Astrocyte (in vitro differentiated cells and primary cell): ENCODE results near the gene TMEM271.

Source experiments
- EZH2 ChIP-seq: IDR thresholded peaks from 2 replicates; pipeline ENCODE4 v1.6.1; 2012; ENCODE audit warnings: mild to moderate bottlenecking, low read length, inconsistent platforms; ENCODE audit not compliant: insufficient read depth
- TF ChIP-seq, protein P1 (sequence below): IDR thresholded peaks from 2 replicates; pipeline ENCODE4 v1.5.1; 2011; ENCODE audit warnings: low read depth, mild to moderate bottlenecking, inconsistent platforms, low read length, moderate library complexity; ENCODE audit not compliant: insufficient read depth

DNA sequence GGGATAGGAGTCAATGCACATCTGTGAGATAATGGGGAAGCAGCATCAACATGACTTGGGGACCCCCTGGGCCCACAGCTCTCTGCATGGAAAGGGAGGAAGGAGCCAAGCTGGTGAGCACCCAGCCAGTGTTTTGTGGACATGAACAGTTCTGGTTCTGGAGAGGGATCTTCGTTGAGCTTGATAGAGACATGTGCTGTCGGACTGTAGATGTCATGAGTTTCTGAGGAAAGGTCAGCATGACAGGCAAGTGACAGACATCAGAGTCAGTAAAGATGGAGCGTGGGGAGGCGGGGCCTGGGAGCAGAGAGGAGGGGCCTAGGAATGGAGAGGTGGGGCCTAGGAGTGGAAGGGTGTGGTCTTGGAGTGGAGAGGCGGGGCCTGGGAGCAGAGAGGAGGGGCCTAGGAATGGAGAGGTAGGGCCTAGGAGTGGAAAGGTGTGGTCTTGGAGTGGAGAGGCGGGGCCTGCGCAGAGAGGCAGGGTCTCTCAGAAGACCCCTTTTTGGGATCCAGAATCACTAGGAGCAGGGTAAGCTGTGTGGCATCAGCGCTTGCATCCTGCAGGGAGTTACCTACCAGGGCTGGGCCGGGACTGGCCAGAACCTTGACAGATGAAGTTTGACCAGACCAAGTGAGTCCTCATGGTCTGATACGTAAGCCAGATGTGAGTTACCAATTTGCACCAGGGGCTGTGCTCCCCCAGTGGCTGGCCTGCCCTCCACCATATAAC lies 43.3 kb downstream of the TMEM271 start:
- TF ChIP-seq, protein P1, sequence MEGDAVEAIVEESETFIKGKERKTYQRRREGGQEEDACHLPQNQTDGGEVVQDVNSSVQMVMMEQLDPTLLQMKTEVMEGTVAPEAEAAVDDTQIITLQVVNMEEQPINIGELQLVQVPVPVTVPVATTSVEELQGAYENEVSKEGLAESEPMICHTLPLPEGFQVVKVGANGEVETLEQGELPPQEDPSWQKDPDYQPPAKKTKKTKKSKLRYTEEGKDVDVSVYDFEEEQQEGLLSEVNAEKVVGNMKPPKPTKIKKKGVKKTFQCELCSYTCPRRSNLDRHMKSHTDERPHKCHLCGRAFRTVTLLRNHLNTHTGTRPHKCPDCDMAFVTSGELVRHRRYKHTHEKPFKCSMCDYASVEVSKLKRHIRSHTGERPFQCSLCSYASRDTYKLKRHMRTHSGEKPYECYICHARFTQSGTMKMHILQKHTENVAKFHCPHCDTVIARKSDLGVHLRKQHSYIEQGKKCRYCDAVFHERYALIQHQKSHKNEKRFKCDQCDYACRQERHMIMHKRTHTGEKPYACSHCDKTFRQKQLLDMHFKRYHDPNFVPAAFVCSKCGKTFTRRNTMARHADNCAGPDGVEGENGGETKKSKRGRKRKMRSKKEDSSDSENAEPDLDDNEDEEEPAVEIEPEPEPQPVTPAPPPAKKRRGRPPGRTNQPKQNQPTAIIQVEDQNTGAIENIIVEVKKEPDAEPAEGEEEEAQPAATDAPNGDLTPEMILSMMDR, result no peak
- no peak for TF ChIP-seq EZH2
